MM.1S (cell line): ENCODE data around the gene PCDH17.

Experiments
- CTCF ChIP-seq: fragments of 300-600 bp; sonication (generic); IDR thresholded peaks from 2 replicates; pipeline ENCODE4 v1.5.1; 2016; ENCODE audit warnings: antibody characterized with exemption, low read length, mixed read lengths
- EZH2 ChIP-seq: fragments of 300-600 bp; sonication (generic); optimal IDR thresholded peaks from 2 replicates; pipeline ENCODE3; 2017; ENCODE audit warnings: low read depth, mild to moderate bottlenecking, antibody characterized with exemption, low read length, mixed read lengths
- EZH2phosphoT487 ChIP-seq: fragments of 300-600 bp; sonication (generic); IDR thresholded peaks from 2 replicates; pipeline ENCODE4 v1.6.1; 2018; ENCODE audit warnings: antibody characterized with exemption, low read length

GRCh38 chr13:57601536-57601935 is 30.0 kb upstream of the PCDH17 start:
- TF ChIP-seq CTCF (no peak), EZH2phosphoT487 (no peak), EZH2 (no peak)
